ENCODE results near the gene ELOVL2. TPM values are rescaled to one million over a fixed set of nuclear protein-coding genes. Genes with fewer than 3 reads are reported as not detected.

The ELOVL2 gene
- total RNA-seq, 1 experiment from 2014 or later = 0.07 TPM

DNA sequence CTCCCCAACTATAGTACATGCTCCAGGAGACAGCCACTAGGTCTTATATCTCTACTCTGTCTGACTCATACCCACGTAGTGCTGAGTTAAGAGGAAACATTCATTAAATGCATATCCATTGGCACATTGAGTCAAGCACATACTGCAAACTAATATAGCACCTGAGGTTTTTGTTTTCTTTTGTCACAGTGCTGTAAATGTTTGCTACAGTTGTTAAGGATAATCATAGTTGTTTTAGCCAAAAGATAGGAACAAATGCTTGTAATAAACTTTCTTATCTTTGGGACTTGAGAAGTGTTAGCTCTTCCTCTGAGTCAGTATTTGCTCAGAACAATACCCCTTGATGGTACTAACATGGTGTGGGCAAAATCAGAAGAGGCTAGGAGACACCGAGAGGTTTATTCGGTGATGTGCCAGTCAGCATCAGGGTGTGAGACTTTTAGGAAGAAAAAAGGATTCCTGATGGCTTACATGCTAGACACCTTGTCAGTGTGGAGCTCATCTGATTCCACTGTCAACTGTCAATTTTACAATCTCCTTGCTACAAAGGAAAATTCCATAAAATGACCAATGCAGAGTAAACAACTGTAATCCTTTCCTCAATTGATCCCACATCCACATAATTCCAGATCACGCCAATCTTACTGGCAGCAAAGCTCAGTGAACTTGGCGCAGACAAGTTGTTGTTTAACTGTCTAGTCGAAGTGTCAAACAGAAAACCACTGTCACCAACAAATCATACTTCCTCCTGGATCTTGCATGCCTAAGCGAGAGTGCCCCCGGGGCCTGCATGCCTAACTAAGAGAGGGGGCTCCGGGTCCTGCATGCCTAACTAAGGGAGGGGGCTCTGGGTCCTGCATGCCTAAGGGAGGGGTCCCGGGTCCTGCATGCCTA lies 36.1 kb downstream of the ELOVL2 start:
- Histone ChIP-seq H3K9me3 (ENCODE audit: control insufficient read depth in 1 of 2, insufficient read depth in 1 of 2, low read depth in 1 of 2, low read length in 2 of 2) (no peaks in the 10 kb centered on the region), H3K4me3 (replicated peaks in 1 of 2; ENCODE audit: low read depth in 1 of 2, low read length in 2 of 2) (no peak overlapping the region; a peak in 1 of 4 replicates), H4K20me1 (ENCODE audit: insufficient read depth) (no peaks in the 10 kb centered on the region), H3K4me1 (ENCODE audit: control insufficient read depth in 1 of 2, insufficient read depth in 2 of 2, low read length in 2 of 2) (peaks cover 21 to 44% of the 10 kb centered on the region in 2 experiments), H3K79me2 (ENCODE audit: insufficient read depth, low read length) (no peaks in the 10 kb centered on the region), H3K4me2 (ENCODE audit: low read length) (peak overlapping the region; percentile 88), H3K9me2 (ENCODE audit: insufficient read depth) (no peaks in the 10 kb centered on the region), H3K36me3 (ENCODE audit: control insufficient read depth in 1 of 2, insufficient read depth in 2 of 2, low read length in 2 of 2) (no peaks in the 10 kb centered on the region), H3K9ac (ENCODE audit: low read length) (no peak overlapping the region), H3K27ac (ENCODE audit: low read depth, low read length) (no peak overlapping the region), H3K27me3 (ENCODE audit: insufficient read depth, low read length) (no peaks in the 10 kb centered on the region), H2AFZ (ENCODE audit: low read depth, low read length, poor library complexity, severe bottlenecking) (peak overlapping the region; percentile 75)
- ChIA-PET CTCF (interaction anchor here (1.6 kb wide), 1 partner anchor 53 kb away, joined by 5 read pairs; no protein-coding TSS in a partner anchor), RAD21 (ENCODE audit: low non-redundant PET in 1 of 2, low total read pairs in 2 of 2, uncharacterized antibody in 2 of 2, unreplicated experiment in 2 of 2) (no interaction called here), POLR2A (interaction anchor here (1.0 kb wide), 1 partner anchor 53 kb away, joined by 3 read pairs; no protein-coding TSS in a partner anchor)
- peak; percentile 26 for DNase-seq (ENCODE audit: low read depth, low spot score)
- BruUV-seq (replicated peaks) = no TSS peak
- ATAC-seq = peak; percentile 35; the same call in 1 of the 2 replicates
- intact Hi-C loops (cut with micrococcal nuclease) = no loop called here
- TF ChIP-seq, protein P1, sequence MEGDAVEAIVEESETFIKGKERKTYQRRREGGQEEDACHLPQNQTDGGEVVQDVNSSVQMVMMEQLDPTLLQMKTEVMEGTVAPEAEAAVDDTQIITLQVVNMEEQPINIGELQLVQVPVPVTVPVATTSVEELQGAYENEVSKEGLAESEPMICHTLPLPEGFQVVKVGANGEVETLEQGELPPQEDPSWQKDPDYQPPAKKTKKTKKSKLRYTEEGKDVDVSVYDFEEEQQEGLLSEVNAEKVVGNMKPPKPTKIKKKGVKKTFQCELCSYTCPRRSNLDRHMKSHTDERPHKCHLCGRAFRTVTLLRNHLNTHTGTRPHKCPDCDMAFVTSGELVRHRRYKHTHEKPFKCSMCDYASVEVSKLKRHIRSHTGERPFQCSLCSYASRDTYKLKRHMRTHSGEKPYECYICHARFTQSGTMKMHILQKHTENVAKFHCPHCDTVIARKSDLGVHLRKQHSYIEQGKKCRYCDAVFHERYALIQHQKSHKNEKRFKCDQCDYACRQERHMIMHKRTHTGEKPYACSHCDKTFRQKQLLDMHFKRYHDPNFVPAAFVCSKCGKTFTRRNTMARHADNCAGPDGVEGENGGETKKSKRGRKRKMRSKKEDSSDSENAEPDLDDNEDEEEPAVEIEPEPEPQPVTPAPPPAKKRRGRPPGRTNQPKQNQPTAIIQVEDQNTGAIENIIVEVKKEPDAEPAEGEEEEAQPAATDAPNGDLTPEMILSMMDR (IDR thresholded peaks at IDR 0.05 in 2 of 3, conservative IDR thresholded peaks at IDR 0.05 in 1 of 3; ENCODE audit: borderline replicate concordance in 1 of 3, insufficient read depth in 1 of 3, low read depth in 2 of 3, low read length in 2 of 3) = no peak
- TF ChIP-seq EZH2 (IDR thresholded peaks at IDR 0.05) (no peak), TCF7L2 (IDR thresholded peaks at IDR 0.05; ENCODE audit: borderline replicate concordance, extremely low read depth, insufficient read depth, insufficient read length) (no peak), POLR2AphosphoS5 (IDR thresholded peaks at IDR 0.05; ENCODE audit: low read depth, low read length) (no peak), SP1 (IDR thresholded peaks at IDR 0.05; ENCODE audit: low read depth) (peak; percentile 27; the same call in 1 of the 2 replicates), EGR1 (IDR thresholded peaks at IDR 0.05; ENCODE audit: low read depth) (no peak), EZH2phosphoT487 (IDR thresholded peaks at IDR 0.05; ENCODE audit: borderline replicate concordance) (no peak), SRF (IDR thresholded peaks at IDR 0.05; ENCODE audit: low read depth) (no peak), RAD21 (IDR thresholded peaks at IDR 0.05; ENCODE audit: low read depth) (no peak), CBX3 (IDR thresholded peaks at IDR 0.05; ENCODE audit: low read depth) (0 out of 2 replicates have a peak, but pooled peaks have one; percentile 7), FOSL1 (IDR thresholded peaks at IDR 0.05; ENCODE audit: low read depth) (peak; percentile 59), JUND (IDR thresholded peaks at IDR 0.05) (peak; percentile 33; the same call in 1 of the 2 replicates), ELF1 (IDR thresholded peaks at IDR 0.05; ENCODE audit: borderline replicate concordance, low read depth) (no peak), ZNF274 (IDR thresholded peaks at IDR 0.05; ENCODE audit: low read depth, low read length) (no peak), SIN3A (IDR thresholded peaks at IDR 0.05; ENCODE audit: low read depth) (no peak), CEBPB (IDR thresholded peaks at IDR 0.05; ENCODE audit: low read depth) (no peak), POLR2A (IDR thresholded peaks at IDR 0.05; ENCODE audit: borderline replicate concordance, extremely low read depth, insufficient read depth, insufficient read length) (no peak)
- TF ChIP-seq, protein P2, sequence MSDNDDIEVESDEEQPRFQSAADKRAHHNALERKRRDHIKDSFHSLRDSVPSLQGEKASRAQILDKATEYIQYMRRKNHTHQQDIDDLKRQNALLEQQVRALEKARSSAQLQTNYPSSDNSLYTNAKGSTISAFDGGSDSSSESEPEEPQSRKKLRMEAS (IDR thresholded peaks at IDR 0.05) = no peak
- TF ChIP-seq, protein P3, sequence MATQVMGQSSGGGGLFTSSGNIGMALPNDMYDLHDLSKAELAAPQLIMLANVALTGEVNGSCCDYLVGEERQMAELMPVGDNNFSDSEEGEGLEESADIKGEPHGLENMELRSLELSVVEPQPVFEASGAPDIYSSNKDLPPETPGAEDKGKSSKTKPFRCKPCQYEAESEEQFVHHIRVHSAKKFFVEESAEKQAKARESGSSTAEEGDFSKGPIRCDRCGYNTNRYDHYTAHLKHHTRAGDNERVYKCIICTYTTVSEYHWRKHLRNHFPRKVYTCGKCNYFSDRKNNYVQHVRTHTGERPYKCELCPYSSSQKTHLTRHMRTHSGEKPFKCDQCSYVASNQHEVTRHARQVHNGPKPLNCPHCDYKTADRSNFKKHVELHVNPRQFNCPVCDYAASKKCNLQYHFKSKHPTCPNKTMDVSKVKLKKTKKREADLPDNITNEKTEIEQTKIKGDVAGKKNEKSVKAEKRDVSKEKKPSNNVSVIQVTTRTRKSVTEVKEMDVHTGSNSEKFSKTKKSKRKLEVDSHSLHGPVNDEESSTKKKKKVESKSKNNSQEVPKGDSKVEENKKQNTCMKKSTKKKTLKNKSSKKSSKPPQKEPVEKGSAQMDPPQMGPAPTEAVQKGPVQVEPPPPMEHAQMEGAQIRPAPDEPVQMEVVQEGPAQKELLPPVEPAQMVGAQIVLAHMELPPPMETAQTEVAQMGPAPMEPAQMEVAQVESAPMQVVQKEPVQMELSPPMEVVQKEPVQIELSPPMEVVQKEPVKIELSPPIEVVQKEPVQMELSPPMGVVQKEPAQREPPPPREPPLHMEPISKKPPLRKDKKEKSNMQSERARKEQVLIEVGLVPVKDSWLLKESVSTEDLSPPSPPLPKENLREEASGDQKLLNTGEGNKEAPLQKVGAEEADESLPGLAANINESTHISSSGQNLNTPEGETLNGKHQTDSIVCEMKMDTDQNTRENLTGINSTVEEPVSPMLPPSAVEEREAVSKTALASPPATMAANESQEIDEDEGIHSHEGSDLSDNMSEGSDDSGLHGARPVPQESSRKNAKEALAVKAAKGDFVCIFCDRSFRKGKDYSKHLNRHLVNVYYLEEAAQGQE (IDR thresholded peaks at IDR 0.05; ENCODE audit: low read depth) = no peak
- TF ChIP-seq, protein P4, sequence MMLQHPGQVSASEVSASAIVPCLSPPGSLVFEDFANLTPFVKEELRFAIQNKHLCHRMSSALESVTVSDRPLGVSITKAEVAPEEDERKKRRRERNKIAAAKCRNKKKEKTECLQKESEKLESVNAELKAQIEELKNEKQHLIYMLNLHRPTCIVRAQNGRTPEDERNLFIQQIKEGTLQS (IDR thresholded peaks at IDR 0.05) = no peak
